ENCODE data around the gene GNL3. TPM values are rescaled to one million over a fixed set of nuclear protein-coding genes. Genes with fewer than 3 reads are reported as not detected.

GNL3 gene
- total RNA-seq, 1 experiment from 2014 or later, result 205 TPM

- no peak for DNase-seq (ENCODE audit: low read depth, low spot score)
- peaks cover 5 to 10% of the 10 kb centered on the region in 2 experiments; a peak in 3 of 4 replicates for H3K4me1 ChIP-seq (ENCODE audit: control insufficient read depth in 1 of 2, insufficient read depth in 2 of 2, low read length in 2 of 2)
- no peak for ATAC-seq
- no peak overlapping the region for H3K27ac ChIP-seq (ENCODE audit: low read depth, low read length)
- no peak overlapping the region for H3K9ac ChIP-seq (ENCODE audit: low read length)
- no peak overlapping the region for H3K4me3 ChIP-seq (replicated peaks in 1 of 2; ENCODE audit: low read depth in 1 of 2, low read length in 2 of 2)
- no peak overlapping the region for H3K4me2 ChIP-seq (ENCODE audit: low read length)
- intact Hi-C loops (cut with micrococcal nuclease), result no loop called here
- no peaks in the 10 kb centered on the region for H3K9me2 ChIP-seq (ENCODE audit: insufficient read depth)
- BruUV-seq (replicated peaks), result no TSS peak
- RAD21 ChIA-PET (ENCODE audit: low non-redundant PET in 1 of 2, low total read pairs in 2 of 2, uncharacterized antibody in 2 of 2, unreplicated experiment in 2 of 2), result no interaction called here
- no peaks in the 10 kb centered on the region for H3K27me3 ChIP-seq (ENCODE audit: insufficient read depth, low read length)
- no peaks in the 10 kb centered on the region for H3K9me3 ChIP-seq (ENCODE audit: control insufficient read depth in 1 of 2, insufficient read depth in 1 of 2, low read depth in 1 of 2, low read length in 2 of 2)
- peaks cover 75 to 91% of the 10 kb centered on the region in 2 experiments for H3K36me3 ChIP-seq (ENCODE audit: control insufficient read depth in 1 of 2, insufficient read depth in 2 of 2, low read length in 2 of 2)
- no peak overlapping the region for H2AFZ ChIP-seq (ENCODE audit: low read depth, low read length, poor library complexity, severe bottlenecking)
- TF ChIP-seq EZH2 (IDR thresholded peaks at IDR 0.05) (no peak), CTCF (IDR thresholded peaks at IDR 0.05 in 2 of 3, conservative IDR thresholded peaks at IDR 0.05 in 1 of 3; ENCODE audit: borderline replicate concordance in 1 of 3, insufficient read depth in 1 of 3, low read depth in 2 of 3, low read length in 2 of 3) (no peak), TCF7L2 (IDR thresholded peaks at IDR 0.05; ENCODE audit: borderline replicate concordance, extremely low read depth, insufficient read depth, insufficient read length) (no peak), FOSL1 (IDR thresholded peaks at IDR 0.05; ENCODE audit: low read depth) (no peak), ELF1 (IDR thresholded peaks at IDR 0.05; ENCODE audit: borderline replicate concordance, low read depth) (no peak), EGR1 (IDR thresholded peaks at IDR 0.05; ENCODE audit: low read depth) (no peak), ZFX (IDR thresholded peaks at IDR 0.05) (no peak), SRF (IDR thresholded peaks at IDR 0.05; ENCODE audit: low read depth) (no peak), CEBPB (IDR thresholded peaks at IDR 0.05; ENCODE audit: low read depth) (no peak), SIN3A (IDR thresholded peaks at IDR 0.05; ENCODE audit: low read depth) (no peak), JUND (IDR thresholded peaks at IDR 0.05) (no peak), ZBTB33 (IDR thresholded peaks at IDR 0.05; ENCODE audit: extremely low read depth, insufficient replicate concordance, low read length) (no peak), ATF3 (IDR thresholded peaks at IDR 0.05) (no peak)
- TF ChIP-seq, protein P1, sequence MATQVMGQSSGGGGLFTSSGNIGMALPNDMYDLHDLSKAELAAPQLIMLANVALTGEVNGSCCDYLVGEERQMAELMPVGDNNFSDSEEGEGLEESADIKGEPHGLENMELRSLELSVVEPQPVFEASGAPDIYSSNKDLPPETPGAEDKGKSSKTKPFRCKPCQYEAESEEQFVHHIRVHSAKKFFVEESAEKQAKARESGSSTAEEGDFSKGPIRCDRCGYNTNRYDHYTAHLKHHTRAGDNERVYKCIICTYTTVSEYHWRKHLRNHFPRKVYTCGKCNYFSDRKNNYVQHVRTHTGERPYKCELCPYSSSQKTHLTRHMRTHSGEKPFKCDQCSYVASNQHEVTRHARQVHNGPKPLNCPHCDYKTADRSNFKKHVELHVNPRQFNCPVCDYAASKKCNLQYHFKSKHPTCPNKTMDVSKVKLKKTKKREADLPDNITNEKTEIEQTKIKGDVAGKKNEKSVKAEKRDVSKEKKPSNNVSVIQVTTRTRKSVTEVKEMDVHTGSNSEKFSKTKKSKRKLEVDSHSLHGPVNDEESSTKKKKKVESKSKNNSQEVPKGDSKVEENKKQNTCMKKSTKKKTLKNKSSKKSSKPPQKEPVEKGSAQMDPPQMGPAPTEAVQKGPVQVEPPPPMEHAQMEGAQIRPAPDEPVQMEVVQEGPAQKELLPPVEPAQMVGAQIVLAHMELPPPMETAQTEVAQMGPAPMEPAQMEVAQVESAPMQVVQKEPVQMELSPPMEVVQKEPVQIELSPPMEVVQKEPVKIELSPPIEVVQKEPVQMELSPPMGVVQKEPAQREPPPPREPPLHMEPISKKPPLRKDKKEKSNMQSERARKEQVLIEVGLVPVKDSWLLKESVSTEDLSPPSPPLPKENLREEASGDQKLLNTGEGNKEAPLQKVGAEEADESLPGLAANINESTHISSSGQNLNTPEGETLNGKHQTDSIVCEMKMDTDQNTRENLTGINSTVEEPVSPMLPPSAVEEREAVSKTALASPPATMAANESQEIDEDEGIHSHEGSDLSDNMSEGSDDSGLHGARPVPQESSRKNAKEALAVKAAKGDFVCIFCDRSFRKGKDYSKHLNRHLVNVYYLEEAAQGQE (IDR thresholded peaks at IDR 0.05; ENCODE audit: low read depth), result no peak
- H3K79me2 ChIP-seq (ENCODE audit: insufficient read depth, low read length), result peaks cover 81% of the 10 kb centered on the region
- H4K20me1 ChIP-seq (ENCODE audit: insufficient read depth), result peaks cover 26% of the 10 kb centered on the region; the same call in 1 of the 2 replicates
- POLR2A ChIA-PET, result interaction anchor here (1.3 to 2.0 kb wide), 3 partner anchors 8 to 15 kb away, joined by 3 to 6 read pairs (median 4); partner anchors contain the start of genes GLT8D1 and SPCS1
- CTCF ChIA-PET, result no interaction called here
Measured at GRCh38 chr3:52690560-52690959, 4.7 kb downstream of the GNL3 start.

Data from HCT116 (cell line).